Measurements from ENCODE around the gene CLDN5. TPM values are rescaled to one million over a fixed set of nuclear protein-coding genes. Genes with fewer than 3 reads are reported as not detected.

The CLDN5 gene
- total and polyA plus RNA-seq, 7 donors, result 3.5 to 129 (median 57.4) TPM

DNA sequence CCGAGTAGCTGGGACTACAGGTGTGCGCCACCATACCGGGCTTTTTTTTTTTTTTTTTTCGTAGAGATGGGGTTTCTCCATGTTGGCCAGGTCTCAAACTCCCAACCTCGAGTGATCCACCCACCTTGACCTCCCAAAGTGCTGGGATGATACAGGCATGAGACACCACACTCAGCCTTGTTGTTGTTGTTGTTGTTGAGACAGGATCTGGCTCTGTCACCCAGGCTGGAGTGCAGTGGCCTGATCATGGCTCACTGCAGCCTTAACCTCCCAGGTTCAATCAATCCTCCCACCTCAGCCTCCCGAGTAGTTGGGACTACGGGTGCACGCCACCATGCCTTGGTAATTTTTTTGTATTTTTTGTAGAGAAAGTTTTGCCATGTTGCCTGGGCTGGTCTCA, 23.4 kb upstream of the CLDN5 start:
- no peaks in the 10 kb centered on the region for H3K36me3 ChIP-seq
- DNase-seq, result no peak
- peaks cover 0 to 13% (median 0%) of the 10 kb centered on the region in 3 donors for H3K27me3 ChIP-seq
- no peaks in the 10 kb centered on the region for H3K9me3 ChIP-seq
- H3K27ac ChIP-seq, result no peak overlapping the region
- H3K4me3 ChIP-seq, result no peak overlapping the region
- TF ChIP-seq EP300 (IDR thresholded peaks at IDR 0.05) (no peak), POLR2A (IDR thresholded peaks at IDR 0.05) (no peak), POLR2AphosphoS5 (IDR thresholded peaks at IDR 0.05) (no peak)
- TF ChIP-seq, protein P1, sequence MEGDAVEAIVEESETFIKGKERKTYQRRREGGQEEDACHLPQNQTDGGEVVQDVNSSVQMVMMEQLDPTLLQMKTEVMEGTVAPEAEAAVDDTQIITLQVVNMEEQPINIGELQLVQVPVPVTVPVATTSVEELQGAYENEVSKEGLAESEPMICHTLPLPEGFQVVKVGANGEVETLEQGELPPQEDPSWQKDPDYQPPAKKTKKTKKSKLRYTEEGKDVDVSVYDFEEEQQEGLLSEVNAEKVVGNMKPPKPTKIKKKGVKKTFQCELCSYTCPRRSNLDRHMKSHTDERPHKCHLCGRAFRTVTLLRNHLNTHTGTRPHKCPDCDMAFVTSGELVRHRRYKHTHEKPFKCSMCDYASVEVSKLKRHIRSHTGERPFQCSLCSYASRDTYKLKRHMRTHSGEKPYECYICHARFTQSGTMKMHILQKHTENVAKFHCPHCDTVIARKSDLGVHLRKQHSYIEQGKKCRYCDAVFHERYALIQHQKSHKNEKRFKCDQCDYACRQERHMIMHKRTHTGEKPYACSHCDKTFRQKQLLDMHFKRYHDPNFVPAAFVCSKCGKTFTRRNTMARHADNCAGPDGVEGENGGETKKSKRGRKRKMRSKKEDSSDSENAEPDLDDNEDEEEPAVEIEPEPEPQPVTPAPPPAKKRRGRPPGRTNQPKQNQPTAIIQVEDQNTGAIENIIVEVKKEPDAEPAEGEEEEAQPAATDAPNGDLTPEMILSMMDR (IDR thresholded peaks at IDR 0.05), result no peak
- 91 to 93% methylated on average over 8 of the region's 8 CpGs for WGBS, 2 donors
- H3K4me1 ChIP-seq, result no peaks in the 10 kb centered on the region
- intact Hi-C loops (cut with DNase I), result no loop called here

GRCh38 chr22:19546680-19547079, 22.5 kb upstream of the CLDN5 start:
- intact Hi-C loops (cut with DNase I), result no loop called here
- no peak overlapping the region for H3K27ac ChIP-seq
- H3K36me3 ChIP-seq, result no peaks in the 10 kb centered on the region
- H3K9me3 ChIP-seq, result no peaks in the 10 kb centered on the region
- H3K4me3 ChIP-seq, result no peak overlapping the region
- DNase-seq, result no peak
- TF ChIP-seq POLR2A (IDR thresholded peaks at IDR 0.05), result no peak
- TF ChIP-seq, protein P1 (IDR thresholded peaks at IDR 0.05), result no peak
- TF ChIP-seq EP300 (IDR thresholded peaks at IDR 0.05), result no peak
- TF ChIP-seq POLR2AphosphoS5 (IDR thresholded peaks at IDR 0.05), result no peak
- no peaks in the 10 kb centered on the region for H3K4me1 ChIP-seq
- 69 to 77% methylated on average over 6 of the region's 6 CpGs for WGBS, 2 donors
- peaks cover 0 to 13% (median 0%) of the 10 kb centered on the region in 3 donors for H3K27me3 ChIP-seq

DNA sequence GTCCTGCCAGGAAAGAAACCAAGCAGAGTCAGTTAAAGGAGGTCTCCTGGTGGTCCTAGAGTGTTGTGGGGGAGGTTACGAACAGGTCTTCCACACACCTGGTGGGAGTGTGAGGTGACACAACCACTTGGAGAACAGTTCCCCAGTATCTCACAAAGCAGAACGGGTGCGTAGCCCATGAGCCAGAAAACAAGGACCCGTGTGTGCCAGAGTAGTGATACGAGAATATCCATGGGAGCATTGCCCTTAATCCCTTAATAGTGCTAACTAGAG, 21.7 kb upstream of the CLDN5 start:
- no peak overlapping the region for H3K4me3 ChIP-seq
- TF ChIP-seq EP300 (IDR thresholded peaks at IDR 0.05), result no peak
- TF ChIP-seq, protein P1 (IDR thresholded peaks at IDR 0.05), result no peak
- peaks cover 0 to 13% (median 0%) of the 10 kb centered on the region in 3 donors for H3K27me3 ChIP-seq
- intact Hi-C loops (cut with DNase I), result no loop called here
- H3K9me3 ChIP-seq, result no peaks in the 10 kb centered on the region
- no peak for DNase-seq
- WGBS, 2 donors, result 90% methylated on average over 5 of the region's 5 CpGs
- H3K36me3 ChIP-seq, result no peaks in the 10 kb centered on the region
- no peak overlapping the region for H3K27ac ChIP-seq
- H3K4me1 ChIP-seq, result no peaks in the 10 kb centered on the region

GRCh38 chr22:19543970-19544708, 19.9 kb upstream of the CLDN5 start:
- H3K36me3 ChIP-seq, result no peaks in the 10 kb centered on the region
- TF ChIP-seq POLR2A (IDR thresholded peaks at IDR 0.05) (no peak), EP300 (IDR thresholded peaks at IDR 0.05) (no peak), POLR2AphosphoS5 (IDR thresholded peaks at IDR 0.05) (no peak)
- TF ChIP-seq, protein P1 (IDR thresholded peaks at IDR 0.05), result no peak
- no peaks in the 10 kb centered on the region for H3K4me1 ChIP-seq
- WGBS, 2 donors, result 51 to 77% methylated on average over 16 of the region's 16 CpGs
- H3K4me3 ChIP-seq, result no peak overlapping the region
- no peak for DNase-seq
- no peaks in the 10 kb centered on the region for H3K9me3 ChIP-seq
- no peak overlapping the region for H3K27ac ChIP-seq
- intact Hi-C loops (cut with DNase I), result no loop called here
- H3K27me3 ChIP-seq, result peaks cover 0 to 13% (median 0%) of the 10 kb centered on the region in 3 donors

DNA sequence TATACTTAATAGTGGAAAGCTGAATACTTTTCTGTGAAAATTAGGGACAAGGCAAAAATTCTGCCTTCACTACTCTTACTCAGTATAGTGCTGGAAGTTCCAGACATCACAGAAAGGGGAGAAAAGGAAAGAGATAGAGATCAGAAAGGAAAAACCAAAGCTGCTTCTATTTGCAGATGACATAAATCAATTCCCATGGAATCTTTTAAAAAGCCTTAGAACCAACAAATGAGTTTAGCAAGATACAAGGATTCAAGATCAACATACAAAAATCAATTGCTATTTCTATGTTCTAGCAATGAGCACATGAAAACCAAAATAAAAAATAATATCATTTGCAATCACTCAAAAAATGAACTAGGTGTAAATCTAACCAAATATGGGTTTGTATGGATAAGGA, 16.2 kb upstream of the CLDN5 start:
- H3K4me3 ChIP-seq, result no peak overlapping the region
- intact Hi-C loops (cut with DNase I), result no loop called here

More for the DNA sequence above, 16.2 kb upstream of the CLDN5 start:
- no peaks in the 10 kb centered on the region for H3K36me3 ChIP-seq
- H3K27ac ChIP-seq, result no peak overlapping the region
- DNase-seq, result no peak
- TF ChIP-seq EP300 (IDR thresholded peaks at IDR 0.05) (no peak), POLR2A (IDR thresholded peaks at IDR 0.05) (no peak), POLR2AphosphoS5 (IDR thresholded peaks at IDR 0.05) (no peak)
- TF ChIP-seq, protein P1 (IDR thresholded peaks at IDR 0.05), result no peak
- H3K27me3 ChIP-seq, result peaks cover 0 to 13% (median 0%) of the 10 kb centered on the region in 3 donors
- no peaks in the 10 kb centered on the region for H3K9me3 ChIP-seq
- H3K4me1 ChIP-seq, result no peaks in the 10 kb centered on the region

All from sigmoid colon (tissue), 7 donors.